ENCODE measurements around the gene SFI1.

DNA sequence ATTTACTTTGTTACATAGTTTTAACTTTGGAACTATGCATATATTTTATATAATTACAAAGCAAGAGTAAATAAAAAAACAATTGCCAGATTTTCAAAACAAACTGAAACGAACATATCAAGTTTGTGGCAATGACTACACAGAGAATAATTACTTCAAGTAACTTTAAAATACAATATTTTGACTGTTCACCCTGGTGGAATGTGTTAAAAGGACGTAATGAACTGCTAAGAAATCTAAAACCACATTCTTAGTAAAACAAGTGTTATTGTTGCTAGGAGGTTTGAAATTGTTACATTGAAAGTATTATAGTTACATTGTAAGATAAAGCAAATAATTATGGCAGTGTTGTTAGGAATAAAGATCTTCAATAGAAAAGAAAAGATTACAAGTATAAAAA, 71.4 kb downstream of the SFI1 start:
- TF ChIP-seq MYNN (tag by site-specific recombination; IDR thresholded peaks at IDR 0.05; ENCODE audit: borderline replicate concordance) (no peak), ZBTB17 (tag by site-specific recombination; IDR thresholded peaks at IDR 0.05) (no peak), TCF7L2 (IDR thresholded peaks at IDR 0.05; ENCODE audit: borderline replicate concordance, low read depth, low read length) (no peak), ZNF837 (tag by site-specific recombination; IDR thresholded peaks at IDR 0.05) (no peak)
- TF ChIP-seq, protein P1, sequence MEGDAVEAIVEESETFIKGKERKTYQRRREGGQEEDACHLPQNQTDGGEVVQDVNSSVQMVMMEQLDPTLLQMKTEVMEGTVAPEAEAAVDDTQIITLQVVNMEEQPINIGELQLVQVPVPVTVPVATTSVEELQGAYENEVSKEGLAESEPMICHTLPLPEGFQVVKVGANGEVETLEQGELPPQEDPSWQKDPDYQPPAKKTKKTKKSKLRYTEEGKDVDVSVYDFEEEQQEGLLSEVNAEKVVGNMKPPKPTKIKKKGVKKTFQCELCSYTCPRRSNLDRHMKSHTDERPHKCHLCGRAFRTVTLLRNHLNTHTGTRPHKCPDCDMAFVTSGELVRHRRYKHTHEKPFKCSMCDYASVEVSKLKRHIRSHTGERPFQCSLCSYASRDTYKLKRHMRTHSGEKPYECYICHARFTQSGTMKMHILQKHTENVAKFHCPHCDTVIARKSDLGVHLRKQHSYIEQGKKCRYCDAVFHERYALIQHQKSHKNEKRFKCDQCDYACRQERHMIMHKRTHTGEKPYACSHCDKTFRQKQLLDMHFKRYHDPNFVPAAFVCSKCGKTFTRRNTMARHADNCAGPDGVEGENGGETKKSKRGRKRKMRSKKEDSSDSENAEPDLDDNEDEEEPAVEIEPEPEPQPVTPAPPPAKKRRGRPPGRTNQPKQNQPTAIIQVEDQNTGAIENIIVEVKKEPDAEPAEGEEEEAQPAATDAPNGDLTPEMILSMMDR (tag by site-specific recombination; IDR thresholded peaks at IDR 0.05), result no peak
